Neural progenitor cell (in vitro differentiated cells): ENCODE results near the gene CARTPT.

Source experiments
- EZH2 ChIP-seq: fragments of 200-600 bp; sonication (generic); IDR thresholded peaks from 2 replicates; pipeline ENCODE4 v1.6.1; 2017; ENCODE audit warnings: antibody characterized with exemption, mild to moderate bottlenecking, moderate library complexity
- EZH2phosphoT487 ChIP-seq: fragments of 200-600 bp; sonication (generic); IDR thresholded peaks from 2 replicates; pipeline ENCODE4 v1.6.1; 2017; ENCODE audit warnings: antibody characterized with exemption
- TF ChIP-seq, protein P1 (sequence below): fragments of 200-600 bp; sonication (generic); IDR thresholded peaks from 2 replicates; pipeline ENCODE4 v1.5.1; 2017; ENCODE audit warnings: antibody characterized with exemption, mild to moderate bottlenecking

DNA sequence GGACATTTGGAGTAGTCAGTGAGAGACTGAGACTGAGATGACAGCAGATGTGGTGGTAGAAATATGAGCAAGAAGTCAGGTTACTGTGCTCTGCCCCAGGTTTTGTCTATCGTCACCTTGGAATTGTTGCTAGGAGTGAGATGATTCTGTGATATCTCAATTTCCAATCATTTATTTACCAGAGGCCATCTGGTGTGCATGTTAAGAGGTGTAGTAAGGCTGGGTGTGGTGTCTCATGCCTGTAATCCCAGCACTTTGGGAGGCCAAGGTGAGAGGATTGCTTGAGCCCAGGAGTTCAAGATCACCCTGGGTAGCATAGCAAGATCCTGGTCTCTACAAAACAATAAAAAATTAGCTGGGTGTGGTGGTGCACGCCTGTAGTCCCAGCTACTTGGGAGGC lies 38.6 kb upstream of the CARTPT start:
- TF ChIP-seq, protein P1, sequence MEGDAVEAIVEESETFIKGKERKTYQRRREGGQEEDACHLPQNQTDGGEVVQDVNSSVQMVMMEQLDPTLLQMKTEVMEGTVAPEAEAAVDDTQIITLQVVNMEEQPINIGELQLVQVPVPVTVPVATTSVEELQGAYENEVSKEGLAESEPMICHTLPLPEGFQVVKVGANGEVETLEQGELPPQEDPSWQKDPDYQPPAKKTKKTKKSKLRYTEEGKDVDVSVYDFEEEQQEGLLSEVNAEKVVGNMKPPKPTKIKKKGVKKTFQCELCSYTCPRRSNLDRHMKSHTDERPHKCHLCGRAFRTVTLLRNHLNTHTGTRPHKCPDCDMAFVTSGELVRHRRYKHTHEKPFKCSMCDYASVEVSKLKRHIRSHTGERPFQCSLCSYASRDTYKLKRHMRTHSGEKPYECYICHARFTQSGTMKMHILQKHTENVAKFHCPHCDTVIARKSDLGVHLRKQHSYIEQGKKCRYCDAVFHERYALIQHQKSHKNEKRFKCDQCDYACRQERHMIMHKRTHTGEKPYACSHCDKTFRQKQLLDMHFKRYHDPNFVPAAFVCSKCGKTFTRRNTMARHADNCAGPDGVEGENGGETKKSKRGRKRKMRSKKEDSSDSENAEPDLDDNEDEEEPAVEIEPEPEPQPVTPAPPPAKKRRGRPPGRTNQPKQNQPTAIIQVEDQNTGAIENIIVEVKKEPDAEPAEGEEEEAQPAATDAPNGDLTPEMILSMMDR = no peak
- TF ChIP-seq EZH2 (no peak), EZH2phosphoT487 (no peak)
